Retinal pigment epithelial cell (primary cell): ENCODE data around the gene NLGN1.
A peak's percentile ranks its signal among the peaks of the same experiment; 100 is the strongest.

Source experiments
- DNase-seq: peaks from one replicate; pipeline ENCODE4 v3.0.0-alpha.2; 2010; ENCODE audit warnings: low read depth
- H3K4me3 ChIP-seq: 2 replicates; pipeline ENCODE4 v1.5.1; 2011; ENCODE audit warnings: mild to moderate bottlenecking, low read length, control low read depth, moderate library complexity
- TF ChIP-seq, protein P1 (sequence below): conservative IDR thresholded peaks from 2 replicates; pipeline ENCODE4 v1.5.1; 2011; ENCODE audit warnings: low read depth, low read length, control low read depth, inconsistent platforms

Gene NLGN1

DNA sequence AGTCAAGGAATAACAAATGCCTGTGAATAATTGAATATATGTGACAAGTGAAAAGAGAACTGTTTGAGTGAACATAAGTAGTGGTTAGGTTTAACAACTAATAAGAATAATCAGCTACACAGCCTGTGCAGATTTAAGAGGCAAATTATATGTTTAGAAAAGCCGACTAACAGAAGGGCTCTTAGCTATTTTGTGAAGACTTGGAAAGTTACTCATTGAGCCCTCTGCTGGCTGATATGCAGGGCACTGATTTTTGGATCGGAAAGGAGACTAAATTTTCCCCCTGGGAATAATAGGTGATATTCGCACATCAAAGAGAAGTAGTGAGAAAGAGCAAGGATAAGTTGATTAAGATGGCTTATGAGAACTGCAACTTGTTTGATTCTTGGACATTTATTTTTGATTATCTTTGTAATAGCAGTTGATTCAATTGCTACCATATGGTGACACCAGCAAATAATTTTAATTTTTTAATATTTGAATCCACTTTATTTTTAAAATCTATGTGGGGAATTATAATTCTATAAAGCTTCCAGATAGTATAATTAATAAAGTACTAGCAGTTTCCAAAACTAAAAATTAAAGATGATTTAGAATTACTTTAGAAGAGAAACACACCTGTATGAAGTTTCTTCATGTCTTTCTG, 156.2 kb downstream of the NLGN1 start:
- H3K4me3 ChIP-seq, result no peak overlapping the region
- DNase-seq, result peak; percentile 2
- TF ChIP-seq, protein P1, sequence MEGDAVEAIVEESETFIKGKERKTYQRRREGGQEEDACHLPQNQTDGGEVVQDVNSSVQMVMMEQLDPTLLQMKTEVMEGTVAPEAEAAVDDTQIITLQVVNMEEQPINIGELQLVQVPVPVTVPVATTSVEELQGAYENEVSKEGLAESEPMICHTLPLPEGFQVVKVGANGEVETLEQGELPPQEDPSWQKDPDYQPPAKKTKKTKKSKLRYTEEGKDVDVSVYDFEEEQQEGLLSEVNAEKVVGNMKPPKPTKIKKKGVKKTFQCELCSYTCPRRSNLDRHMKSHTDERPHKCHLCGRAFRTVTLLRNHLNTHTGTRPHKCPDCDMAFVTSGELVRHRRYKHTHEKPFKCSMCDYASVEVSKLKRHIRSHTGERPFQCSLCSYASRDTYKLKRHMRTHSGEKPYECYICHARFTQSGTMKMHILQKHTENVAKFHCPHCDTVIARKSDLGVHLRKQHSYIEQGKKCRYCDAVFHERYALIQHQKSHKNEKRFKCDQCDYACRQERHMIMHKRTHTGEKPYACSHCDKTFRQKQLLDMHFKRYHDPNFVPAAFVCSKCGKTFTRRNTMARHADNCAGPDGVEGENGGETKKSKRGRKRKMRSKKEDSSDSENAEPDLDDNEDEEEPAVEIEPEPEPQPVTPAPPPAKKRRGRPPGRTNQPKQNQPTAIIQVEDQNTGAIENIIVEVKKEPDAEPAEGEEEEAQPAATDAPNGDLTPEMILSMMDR, result peak; percentile 88

DNA sequence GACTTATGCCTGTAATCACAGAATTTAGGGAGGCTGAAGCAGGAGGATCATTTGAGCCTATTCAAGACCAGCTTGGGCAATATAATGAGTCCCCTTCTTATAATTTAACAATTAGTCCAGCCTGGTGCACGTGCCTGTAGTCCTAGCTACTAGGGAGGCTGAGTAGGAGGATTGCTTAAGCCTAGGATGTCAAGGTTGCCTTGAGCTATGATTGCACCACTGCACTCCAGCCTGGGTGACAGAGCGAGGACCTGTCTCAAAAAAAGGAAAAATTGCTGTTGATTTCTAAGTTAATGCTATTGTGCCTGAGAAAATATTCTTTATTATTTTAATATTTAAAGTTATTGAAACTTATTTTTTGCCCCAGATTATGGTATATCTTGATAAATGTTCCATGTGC, 159.0 kb downstream of the NLGN1 start:
- H3K4me3 ChIP-seq, result no peak overlapping the region
- TF ChIP-seq, protein P1, result no peak
- no peak for DNase-seq

DNA sequence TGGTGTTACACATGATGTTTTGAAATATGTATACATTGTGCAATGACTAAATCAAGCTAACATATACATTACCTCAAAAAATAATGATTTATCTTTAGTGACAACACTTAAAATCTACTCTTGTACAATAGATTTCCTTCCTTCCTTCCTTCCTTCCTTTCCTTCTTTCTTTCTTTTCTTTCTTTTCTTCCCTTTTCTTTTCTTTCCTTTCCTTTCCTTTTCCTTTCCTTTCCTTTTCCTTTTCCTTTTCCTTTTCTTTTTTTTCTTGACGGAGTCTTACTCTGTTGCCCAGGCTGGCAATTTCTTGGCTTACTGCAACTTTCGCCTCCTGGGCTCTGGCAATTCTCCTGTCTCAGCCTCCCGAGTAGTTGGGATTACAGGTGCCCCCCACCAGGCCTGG, 170.5 kb downstream of the NLGN1 start:
- H3K4me3 ChIP-seq, result no peak overlapping the region
- TF ChIP-seq, protein P1, result no peak
- DNase-seq, result no peak

DNA sequence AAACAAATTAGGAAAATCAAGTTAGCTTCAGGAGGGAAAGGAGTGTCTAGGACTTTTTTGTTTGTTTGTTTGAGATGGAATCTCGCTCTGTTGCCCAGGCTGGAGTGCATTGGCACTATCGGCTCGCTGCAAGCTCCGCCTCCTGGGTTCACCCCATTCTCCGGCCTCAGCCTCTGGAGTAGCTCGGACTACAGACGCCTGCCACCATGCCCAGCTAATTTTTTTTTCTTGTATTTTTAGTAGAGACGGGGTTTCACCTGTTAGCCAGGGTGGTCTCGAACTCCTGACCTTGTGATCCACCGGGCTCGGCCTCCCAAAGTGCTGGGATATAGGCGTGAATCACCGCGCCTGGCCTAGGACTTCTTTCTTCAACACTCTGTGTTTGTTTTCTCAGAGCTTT, 171.1 kb downstream of the NLGN1 start:
- no peak overlapping the region for H3K4me3 ChIP-seq
- TF ChIP-seq, protein P1, result no peak
- DNase-seq, result no peak

DNA sequence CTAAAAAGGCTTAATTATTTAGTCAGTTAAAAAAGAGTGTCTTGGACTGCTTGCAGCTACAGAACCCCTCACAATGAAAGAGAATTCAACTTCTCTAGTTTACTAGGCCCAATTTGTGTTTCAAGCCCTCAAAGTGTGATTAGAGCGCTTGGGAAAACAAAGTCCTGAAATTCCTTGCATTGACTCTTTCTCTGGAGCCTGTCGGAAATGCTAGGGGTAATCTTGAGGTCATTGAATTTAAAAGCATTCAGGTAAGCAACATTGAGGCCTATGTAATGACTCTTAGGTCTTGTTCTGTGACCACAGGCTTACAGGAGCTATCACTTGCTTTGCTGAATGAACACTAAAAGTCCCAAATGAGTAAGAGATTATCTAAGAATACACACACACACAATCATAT, 186.0 kb downstream of the NLGN1 start:
- TF ChIP-seq, protein P1, result no peak
- no peak for DNase-seq
- H3K4me3 ChIP-seq, result no peak overlapping the region

DNA sequence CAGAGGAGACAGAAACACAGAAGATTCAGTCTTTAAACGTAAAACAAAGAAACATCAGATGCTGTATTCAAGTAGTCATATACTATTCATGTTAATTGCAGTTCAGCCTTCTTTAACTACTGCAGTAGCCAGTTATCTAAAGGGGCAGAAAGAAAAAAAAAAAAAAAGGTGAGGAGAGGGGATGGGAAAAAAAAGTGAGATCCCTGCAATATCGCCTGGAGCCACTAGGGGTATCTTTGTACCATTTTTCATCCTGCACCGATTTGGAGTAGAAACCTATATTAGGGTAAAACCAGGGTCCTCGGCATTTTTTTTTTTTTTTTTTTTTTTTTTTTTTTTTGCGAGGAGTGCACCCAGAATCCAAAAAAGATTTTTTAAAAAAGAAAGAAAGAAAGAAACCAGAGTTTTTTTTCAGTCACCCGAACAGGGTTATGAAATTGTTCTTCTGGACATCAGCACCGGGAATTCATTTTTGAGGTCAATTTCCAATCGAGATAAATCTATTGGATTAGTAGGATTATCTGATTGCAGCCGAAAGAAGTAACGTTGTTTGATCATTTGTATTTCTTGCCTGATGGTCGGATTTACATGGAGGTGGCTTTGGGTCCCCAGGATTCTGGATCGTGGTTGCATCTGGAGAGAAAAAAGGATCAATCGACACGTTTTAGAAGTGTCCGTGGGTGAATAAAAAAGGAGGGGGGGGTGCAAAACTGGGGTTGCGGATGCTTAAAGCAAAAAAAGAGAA, 186.7 kb downstream of the NLGN1 start:
- TF ChIP-seq, protein P1, result peak; percentile 81
- H3K4me3 ChIP-seq, result peak overlapping the region; percentile 71
- DNase-seq, result no peak
